Testis (tissue), 3 donors: ENCODE measurements around the gene ADCY5. TPM values are rescaled to one million over a fixed set of nuclear protein-coding genes. Genes with fewer than 3 reads are reported as not detected.
A peak's percentile ranks its signal among the peaks of the same experiment; 100 is the strongest.

Source experiments
- DNase-seq: peaks from one replicate; pipeline ENCODE4 v3.0.0-alpha.2; 2019
- H3K27ac ChIP-seq, 2 donors: fragments of 200-600 bp; sonication (generic); one replicate each; pipeline ENCODE4 v1.5.1; 2019
- H3K27me3 ChIP-seq: fragments of 200-600 bp; sonication (generic); one replicate; pipeline ENCODE4 v1.5.1; 2019
- H3K36me3 ChIP-seq: fragments of 200-600 bp; sonication (generic); one replicate; pipeline ENCODE4 v1.5.1; 2017; ENCODE audit warnings: low read depth; ENCODE audit errors: missing control alignments
- H3K4me1 ChIP-seq: fragments of 200-600 bp; sonication (generic); one replicate; pipeline ENCODE4 v1.5.1; 2019
- H3K4me3 ChIP-seq, 2 donors: fragments of 200-600 bp; sonication (generic); one replicate each; pipeline ENCODE4 v1.5.1; 2017 to 2019
- H3K9me3 ChIP-seq: fragments of 200-600 bp; sonication (generic); one replicate; pipeline ENCODE4 v1.5.1; 2017
- CTCF ChIP-seq, 3 experiments: fragments of 450-650 bp in 2 of 3; fragments of 200-600 bp in 1 of 3; sonication (generic) in 1 of 3; IDR thresholded peaks; one replicate each; pipeline ENCODE4 v1.5.1; 2016 to 2019; ENCODE audit warnings: antibody characterized with exemption in 3 of 3, mild to moderate bottlenecking in 2 of 3, moderate library complexity in 1 of 3
- POLR2A ChIP-seq: fragments of 450-650 bp; IDR thresholded peaks from one replicate; pipeline ENCODE4 v1.6.1; 2017; ENCODE audit warnings: antibody characterized with exemption, mild to moderate bottlenecking, moderate library complexity
- WGBS, 2 donors: methylation state at CpG; one replicate each; pipeline ENCODE4 v1.1.5; 2018; 5-methylcytosine and 5-hydroxymethylcytosine counted together
- intact Hi-C: fragments of 100-400 bp; cut with DNase I; formaldehyde crosslinking; loops from one replicate; pipeline ENCODE4 v1.15.1; 2023; ENCODE audit warnings: low total_unique reads
- polyA plus RNA-seq: library from polyadenylated mRNA; stranded (reverse); fragments of 350-450 nt; fragmentation: Illumina TruSeq; extraction: RNeasy Lipid Tissue Mini Kit (QIAGEN cat#74804); gene quantifications from one replicate; pipeline ENCODE4 v1.2.3, GENCODE V29; 2014; ENCODE audit warnings: low read depth, low replicate concordance; ENCODE audit not compliant: insufficient read depth
- total RNA-seq, 2 donors: library from RNA; depleted of rRNA; stranded (reverse); fragments of >200 nt; gene quantifications; one replicate each; pipeline ENCODE4 v1.2.3, GENCODE V29; 2016

ADCY5 gene
- total and polyA plus RNA-seq, 3 donors from 2014 or later = 16.5 to 41.6 (median 33.6) TPM

- H3K36me3 ChIP-seq = no peaks in the 10 kb centered on the region
- DNase-seq = no peak
- no peak overlapping the region for H3K27ac ChIP-seq
- H3K9me3 ChIP-seq = no peaks in the 10 kb centered on the region
- H3K4me3 ChIP-seq = no peak overlapping the region
- TF ChIP-seq POLR2A (no peak), CTCF (IDR thresholded peaks at IDR 0.05) (no peak)
- 77 to 80% methylated on average over 7 to 8 of the region's 8 CpGs for WGBS, 2 donors
- no peaks in the 10 kb centered on the region for H3K27me3 ChIP-seq
- H3K4me1 ChIP-seq = peaks cover 30% of the 10 kb centered on the region
- intact Hi-C loops = no loop called here
These were observed 70.4 kb downstream of the ADCY5 start for GRCh38 chr3:123378409-123378915.

GRCh38 chr3:123377243-123377740, 71.6 kb downstream of the ADCY5 start:
- H3K27ac ChIP-seq = peak overlapping the region in 1 of 2 donors; percentile 64

GRCh38 chr3:123376451-123377242, 72.2 kb downstream of the ADCY5 start:
- H3K36me3 ChIP-seq = no peaks in the 10 kb centered on the region
- intact Hi-C loops = no loop called here
- no peaks in the 10 kb centered on the region for H3K9me3 ChIP-seq
- H3K27me3 ChIP-seq = no peaks in the 10 kb centered on the region
- H3K4me3 ChIP-seq = no peak overlapping the region
- no peak for TF ChIP-seq CTCF (IDR thresholded peaks at IDR 0.05)
- TF ChIP-seq POLR2A = no peak
- 56 to 68% methylated on average over 11 of the region's 11 CpGs for WGBS, 2 donors
- no peak for DNase-seq
- H3K4me1 ChIP-seq = peaks cover 39% of the 10 kb centered on the region
- peak overlapping the region in 1 of 2 donors; percentile 64 for H3K27ac ChIP-seq

More at GRCh38 chr3:123377243-123377740, 71.6 kb downstream of the ADCY5 start:
- H3K27me3 ChIP-seq = no peaks in the 10 kb centered on the region
- intact Hi-C loops = no loop called here
- peaks cover 37% of the 10 kb centered on the region for H3K4me1 ChIP-seq
- WGBS, 2 donors = 65 to 68% methylated on average over 2 of the region's 2 CpGs
- H3K9me3 ChIP-seq = no peaks in the 10 kb centered on the region
- no peaks in the 10 kb centered on the region for H3K36me3 ChIP-seq
- DNase-seq = no peak
- TF ChIP-seq CTCF (IDR thresholded peaks at IDR 0.05) (no peak), POLR2A (no peak)
- no peak overlapping the region for H3K4me3 ChIP-seq

GRCh38 chr3:123375014-123375940, 73.6 kb downstream of the ADCY5 start:
- TF ChIP-seq CTCF (IDR thresholded peaks at IDR 0.05) = no peak
- no peak for TF ChIP-seq POLR2A
- H3K9me3 ChIP-seq = no peaks in the 10 kb centered on the region
- no peak overlapping the region for H3K4me3 ChIP-seq
- no peaks in the 10 kb centered on the region for H3K27me3 ChIP-seq
- peak overlapping the region; percentile 24 to 64 for H3K27ac ChIP-seq
- no peaks in the 10 kb centered on the region for H3K36me3 ChIP-seq
- 61% methylated on average over 13 of the region's 13 CpGs for WGBS, 2 donors
- intact Hi-C loops = no loop called here
- H3K4me1 ChIP-seq = peaks cover 36% of the 10 kb centered on the region
- no peak for DNase-seq
